Uterus (tissue), 4 donors: ENCODE data around the gene PLXNB3. TPM values are rescaled to one million over a fixed set of nuclear protein-coding genes. Genes with fewer than 3 reads are reported as not detected.
"Not testable (repeated sequence)": the region's sequence is repeated elsewhere in the genome, so short reads cannot be mapped to it uniquely, and the experiment has no call there.

Source experiments
- DNase-seq, 2 donors: peaks; one replicate each; pipeline ENCODE4 v3.0.0-alpha.2; 2019 to 2020
- H3K27ac ChIP-seq, 2 donors: fragments of 200-600 bp; sonication (generic); 1 replicate in 1 of 2; 2 replicates in 1 of 2; pipeline ENCODE4 v1.5.1; 2016 to 2018
- H3K27me3 ChIP-seq, 2 donors: fragments of 200-600 bp; sonication (generic); one replicate each; pipeline ENCODE4 v1.5.1; 2018 to 2019; ENCODE audit warnings: control low read depth in 1 of 2
- H3K36me3 ChIP-seq, 2 donors: fragments of 200-600 bp; sonication (generic); one replicate each; pipeline ENCODE4 v1.5.1; 2019; ENCODE audit warnings: control low read depth in 1 of 2
- H3K4me1 ChIP-seq, 2 donors: fragments of 200-600 bp; sonication (generic); one replicate each; pipeline ENCODE4 v1.5.1; 2018 to 2019; ENCODE audit warnings: control low read depth in 1 of 2
- H3K4me3 ChIP-seq, 2 donors: fragments of 200-600 bp; sonication (generic); 1 replicate in 1 of 2; 2 replicates in 1 of 2; pipeline ENCODE4 v1.5.1; 2018 to 2019; ENCODE audit warnings: mild to moderate bottlenecking in 1 of 2
- H3K9me3 ChIP-seq, 2 donors: fragments of 200-600 bp; sonication (generic); one replicate each; pipeline ENCODE4 v1.5.1; 2019; ENCODE audit warnings: control low read depth in 1 of 2
- POLR2A ChIP-seq, 2 donors: fragments of 450-650 bp; IDR thresholded peaks; one replicate each; pipeline ENCODE4 v1.6.1; 2016; ENCODE audit warnings: antibody characterized with exemption in 2 of 2, mild to moderate bottlenecking in 1 of 2, moderate library complexity in 1 of 2
- intact Hi-C: fragments of 100-400 bp; cut with DNase I; formaldehyde crosslinking; loops from one replicate; pipeline ENCODE4 v1.15.1; 2023; ENCODE audit warnings: low total_unique reads
- total RNA-seq, 4 donors: library from RNA; depleted of rRNA in 3 of 4; stranded (reverse); fragments of >200 nt in 3 of 4; gene quantifications; one replicate each; pipeline versions ENCODE4 v1.1.0 to v1.2.4, GENCODE V29; 2014 to 2023
- TF ChIP-seq, protein P1 (sequence below), 4 experiments: fragments of 200-600 bp in 2 of 4; fragments of 450-650 bp in 2 of 4; sonication (generic) in 2 of 4; IDR thresholded peaks; one replicate each; pipeline ENCODE4 v1.5.1; 2016 to 2019; ENCODE audit warnings: antibody characterized with exemption in 4 of 4, mild to moderate bottlenecking in 2 of 4, moderate library complexity in 1 of 4
- donor health status: DM: yes; HTN: yes; CAD: no.

Gene PLXNB3
- total RNA-seq, 4 donors from 2014 or later = 1.5 to 50.7 (median 5.1) TPM

DNA sequence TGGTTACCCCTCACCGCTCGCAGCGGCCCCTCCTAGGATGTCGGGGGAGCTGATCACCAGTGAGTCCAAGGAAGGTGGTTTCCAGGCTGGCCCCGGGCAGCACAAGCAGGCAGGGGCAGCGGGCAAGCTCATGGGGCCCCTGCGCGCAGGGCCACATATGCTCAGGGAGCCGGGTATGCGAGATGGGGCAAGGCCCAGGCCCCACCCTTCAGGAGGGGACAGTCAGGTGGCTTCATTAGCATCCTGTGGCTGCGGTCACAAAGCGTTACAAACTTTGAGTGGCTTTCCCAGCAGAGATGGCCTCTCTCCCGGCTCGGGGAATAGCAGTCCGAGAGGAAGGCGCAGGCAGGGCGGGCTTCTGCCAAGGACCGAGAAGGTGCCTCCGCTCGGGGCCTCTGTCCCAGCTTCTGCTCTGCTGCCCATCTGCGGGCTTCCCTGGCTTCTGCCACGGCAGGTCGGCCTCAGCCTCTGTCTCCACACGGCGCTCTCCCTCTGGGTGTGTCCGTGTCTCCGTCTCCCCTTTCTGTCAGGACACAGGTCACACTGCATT is 25.9 kb upstream of the PLXNB3 start:
- TF ChIP-seq, protein P1, sequence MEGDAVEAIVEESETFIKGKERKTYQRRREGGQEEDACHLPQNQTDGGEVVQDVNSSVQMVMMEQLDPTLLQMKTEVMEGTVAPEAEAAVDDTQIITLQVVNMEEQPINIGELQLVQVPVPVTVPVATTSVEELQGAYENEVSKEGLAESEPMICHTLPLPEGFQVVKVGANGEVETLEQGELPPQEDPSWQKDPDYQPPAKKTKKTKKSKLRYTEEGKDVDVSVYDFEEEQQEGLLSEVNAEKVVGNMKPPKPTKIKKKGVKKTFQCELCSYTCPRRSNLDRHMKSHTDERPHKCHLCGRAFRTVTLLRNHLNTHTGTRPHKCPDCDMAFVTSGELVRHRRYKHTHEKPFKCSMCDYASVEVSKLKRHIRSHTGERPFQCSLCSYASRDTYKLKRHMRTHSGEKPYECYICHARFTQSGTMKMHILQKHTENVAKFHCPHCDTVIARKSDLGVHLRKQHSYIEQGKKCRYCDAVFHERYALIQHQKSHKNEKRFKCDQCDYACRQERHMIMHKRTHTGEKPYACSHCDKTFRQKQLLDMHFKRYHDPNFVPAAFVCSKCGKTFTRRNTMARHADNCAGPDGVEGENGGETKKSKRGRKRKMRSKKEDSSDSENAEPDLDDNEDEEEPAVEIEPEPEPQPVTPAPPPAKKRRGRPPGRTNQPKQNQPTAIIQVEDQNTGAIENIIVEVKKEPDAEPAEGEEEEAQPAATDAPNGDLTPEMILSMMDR (IDR thresholded peaks at IDR 0.05) = no peak
- TF ChIP-seq POLR2A (IDR thresholded peaks at IDR 0.05) = no peak
- no peaks in the 10 kb centered on the region for H3K27me3 ChIP-seq
- no peak overlapping the region for H3K4me3 ChIP-seq
- no peak overlapping the region for H3K27ac ChIP-seq
- DNase-seq = no peak
- intact Hi-C loops = no loop called here
- H3K36me3 ChIP-seq = no peaks in the 10 kb centered on the region
- H3K9me3 ChIP-seq = no peaks in the 10 kb centered on the region
- no peaks in the 10 kb centered on the region for H3K4me1 ChIP-seq

GRCh38 chrX:153739754-153740486 is 24.1 kb upstream of the PLXNB3 start:
- intact Hi-C loops = no loop called here
- H3K27ac ChIP-seq = no peak overlapping the region
- no peaks in the 10 kb centered on the region for H3K4me1 ChIP-seq
- H3K36me3 ChIP-seq = no peaks in the 10 kb centered on the region
- no peaks in the 10 kb centered on the region for H3K27me3 ChIP-seq
- DNase-seq = no peak
- TF ChIP-seq POLR2A (IDR thresholded peaks at IDR 0.05) = no peak
- TF ChIP-seq, protein P1 (IDR thresholded peaks at IDR 0.05) = no peak
- H3K4me3 ChIP-seq = no peak overlapping the region
- H3K9me3 ChIP-seq = no peaks in the 10 kb centered on the region

- Histone ChIP-seq H3K4me1 (no peaks in the 10 kb centered on the region), H3K36me3 (no peaks in the 10 kb centered on the region), H3K27me3 (no peaks in the 10 kb centered on the region), H3K4me3 (no peak overlapping the region), H3K9me3 (no peaks in the 10 kb centered on the region), H3K27ac (no peak overlapping the region)
- no peak for DNase-seq
- intact Hi-C loops = no loop called here
- TF ChIP-seq POLR2A (IDR thresholded peaks at IDR 0.05) = no peak
- TF ChIP-seq, protein P1 (IDR thresholded peaks at IDR 0.05) = no peak
Observed at GRCh38 chrX:153740631-153741222, 23.3 kb upstream of the PLXNB3 start.

DNA sequence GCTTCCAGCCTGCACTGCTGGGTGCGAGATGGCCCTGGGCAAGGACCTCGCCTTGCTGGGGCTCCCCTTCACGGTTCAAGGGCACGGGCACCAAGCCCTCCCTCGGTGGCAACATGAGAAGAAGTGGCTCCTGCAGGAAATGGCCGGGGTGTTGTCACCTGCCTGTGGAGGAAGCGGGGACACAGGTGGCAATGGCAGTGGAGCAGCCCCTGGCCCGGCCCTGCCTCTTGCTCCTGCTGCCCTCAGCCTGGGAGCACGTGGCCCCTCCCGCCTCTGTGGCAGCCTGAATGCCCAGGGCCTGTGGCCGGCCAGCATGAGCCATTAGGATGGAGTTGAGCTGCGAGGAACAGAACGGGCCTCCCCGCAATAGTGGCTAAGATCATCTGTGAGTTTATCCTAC is 22.6 kb upstream of the PLXNB3 start:
- Histone ChIP-seq H3K9me3 (no peaks in the 10 kb centered on the region), H3K4me3 (no peak overlapping the region), H3K36me3 (no peaks in the 10 kb centered on the region), H3K27me3 (no peaks in the 10 kb centered on the region), H3K4me1 (no peaks in the 10 kb centered on the region), H3K27ac (peak overlapping the region in 1 of 2 donors; percentile 54)
- DNase-seq = no peak
- TF ChIP-seq, protein P1 (IDR thresholded peaks at IDR 0.05) = no peak
- no peak for TF ChIP-seq POLR2A (IDR thresholded peaks at IDR 0.05)
- intact Hi-C loops = no loop called here

DNA sequence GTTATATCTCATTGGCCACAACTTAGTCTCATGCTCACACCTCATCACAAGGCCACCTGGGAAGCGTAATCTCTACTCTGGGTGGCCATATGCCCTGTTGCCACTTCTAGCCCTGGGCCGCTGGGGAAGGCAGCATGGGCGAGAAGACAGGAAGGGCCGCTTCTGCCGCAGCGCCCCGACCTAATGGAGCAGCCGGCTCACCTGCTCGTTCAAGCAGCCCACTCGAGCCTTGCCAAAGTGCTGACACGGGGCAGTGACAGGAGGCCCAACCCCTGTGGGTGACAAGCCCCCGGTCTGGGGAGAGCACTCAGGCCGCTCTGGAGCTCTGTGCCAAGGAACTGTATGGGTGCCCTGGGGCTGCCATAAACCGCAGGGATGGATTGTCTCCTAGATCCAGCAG is 21.9 kb upstream of the PLXNB3 start:
- H3K4me3 ChIP-seq, DNase-seq, H3K27me3 ChIP-seq, H3K9me3 ChIP-seq, H3K4me1 ChIP-seq, intact Hi-C loops, H3K36me3 ChIP-seq: not testable (repeated sequence)
- peak overlapping the region; percentile 21 to 54 for H3K27ac ChIP-seq

DNA sequence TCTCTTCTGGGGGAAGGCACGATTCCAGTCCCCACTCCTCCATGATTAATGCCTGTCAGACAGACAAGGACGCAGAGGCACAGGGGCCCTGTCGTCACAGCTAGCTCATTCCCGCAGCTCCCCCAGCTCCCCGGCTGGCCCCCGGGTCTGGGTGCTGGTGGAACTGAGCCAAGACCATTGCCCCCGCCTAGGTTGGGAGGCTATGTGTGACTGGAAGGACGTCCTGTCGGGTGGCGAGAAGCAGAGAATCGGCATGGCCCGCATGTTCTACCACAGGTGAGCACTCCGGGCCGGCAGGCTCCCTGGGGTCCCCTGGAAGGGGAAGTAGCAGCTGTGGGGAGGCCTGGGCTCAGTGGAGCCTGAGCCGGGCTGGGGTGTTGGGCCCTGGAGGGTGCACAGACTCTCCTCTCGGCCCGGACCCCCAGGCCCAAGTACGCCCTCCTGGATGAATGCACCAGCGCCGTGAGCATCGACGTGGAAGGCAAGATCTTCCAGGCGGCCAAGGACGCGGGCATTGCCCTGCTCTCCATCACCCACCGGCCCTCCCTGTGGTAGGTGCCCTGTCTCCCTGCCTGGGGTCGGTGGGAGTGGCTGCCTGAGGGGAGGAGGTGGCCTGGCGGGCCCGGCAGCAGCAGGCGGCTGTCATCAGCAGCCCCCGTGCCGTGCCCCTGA is 21.1 kb upstream of the PLXNB3 start:
- H3K4me1 ChIP-seq, H3K27me3 ChIP-seq, H3K9me3 ChIP-seq, DNase-seq, intact Hi-C loops, H3K36me3 ChIP-seq: not testable (repeated sequence)
- H3K27ac ChIP-seq = peak overlapping the region; percentile 45 to 74
- H3K4me3 ChIP-seq = peak overlapping the region in 1 of 2 donors; percentile 9

GRCh38 chrX:153743468-153744209 is 20.4 kb upstream of the PLXNB3 start:
- intact Hi-C loops, H3K27me3 ChIP-seq, H3K9me3 ChIP-seq, H3K4me1 ChIP-seq, H3K36me3 ChIP-seq: not testable (repeated sequence)
- DNase-seq = peak; percentile 79 to 86
- peak overlapping the region; percentile 45 to 75 for H3K27ac ChIP-seq
- H3K4me3 ChIP-seq = peak overlapping the region; percentile 2 to 9
